ENCODE results near the gene FRMD6.

The FRMD6 gene

DNA sequence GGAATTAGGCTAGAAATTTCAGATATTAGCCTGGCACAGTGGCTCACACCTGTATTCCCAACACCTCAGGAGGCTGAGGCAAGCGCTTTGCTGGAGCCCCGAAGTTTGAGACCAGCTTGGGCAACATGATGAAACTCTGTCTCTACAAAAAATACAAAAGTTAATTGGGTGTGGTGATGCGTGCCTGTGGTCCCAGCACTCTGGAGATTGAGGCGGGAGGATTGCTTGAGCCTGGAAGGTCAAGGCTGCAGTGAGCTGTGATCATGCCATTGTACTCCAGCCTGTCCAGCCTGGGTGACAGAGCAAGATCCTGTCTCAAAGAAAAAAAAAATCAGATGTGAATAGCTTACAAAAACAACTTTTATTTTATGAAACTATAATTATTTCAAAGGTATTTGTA lies 15.1 kb downstream of the FRMD6 start:
- peak; percentile 56 for DNase-seq (ENCODE audit: low read depth)

DNA sequence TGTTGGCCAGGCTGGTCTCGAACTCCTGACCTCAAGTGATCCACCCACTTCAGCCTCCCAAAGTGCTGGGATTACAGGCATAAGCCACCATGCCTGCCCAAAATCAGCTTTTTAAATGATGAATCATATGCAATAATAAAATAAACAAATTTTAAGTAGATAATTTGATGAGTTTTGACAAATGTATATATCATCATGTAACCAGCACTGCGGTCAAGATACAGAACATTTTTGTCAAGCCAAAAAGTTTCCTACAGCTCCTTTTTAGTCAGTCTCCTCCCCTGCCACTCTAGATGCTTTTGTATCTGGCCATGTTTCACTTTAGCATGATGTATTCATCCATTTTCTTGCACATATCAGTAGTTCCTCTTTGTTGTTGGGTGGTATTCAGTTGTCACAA lies 17.2 kb downstream of the FRMD6 start:
- peak; percentile 86 for DNase-seq (ENCODE audit: low read depth)

DNA sequence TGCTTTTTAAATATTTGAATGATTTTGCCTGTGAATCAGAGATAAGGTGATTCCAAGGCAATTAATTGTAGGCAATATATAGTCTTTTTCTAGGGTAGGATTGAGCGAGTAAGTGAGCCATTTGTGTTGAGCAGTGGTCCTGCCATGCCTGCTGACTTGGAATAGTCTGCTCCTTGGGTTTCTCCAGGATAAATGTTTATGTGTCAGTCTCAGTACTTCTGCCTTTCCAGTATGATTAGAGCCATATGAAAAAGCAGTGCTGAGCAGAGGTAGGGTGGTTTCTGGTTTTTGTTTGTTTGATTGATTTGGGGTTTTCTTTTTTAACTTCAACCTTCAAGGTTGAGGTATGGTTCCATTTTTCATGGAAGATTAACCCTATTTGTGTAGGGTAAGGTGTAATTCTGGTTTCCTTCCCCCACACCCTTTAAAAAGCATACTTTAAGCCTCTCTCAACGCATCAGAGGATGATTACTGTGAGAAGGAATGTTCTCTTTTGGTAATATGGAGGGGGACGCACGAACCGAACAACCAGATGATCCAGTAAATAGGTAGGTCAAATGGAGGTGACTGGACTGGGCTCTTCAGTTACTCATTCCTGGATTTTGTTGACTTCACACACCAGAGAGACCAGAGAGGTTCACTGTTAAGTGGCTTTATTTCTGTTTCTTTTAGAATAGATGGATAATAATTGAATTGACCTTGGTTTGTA lies 22.7 kb downstream of the FRMD6 start:
- peak; percentile 27 for DNase-seq (ENCODE audit: low read depth)

DNA sequence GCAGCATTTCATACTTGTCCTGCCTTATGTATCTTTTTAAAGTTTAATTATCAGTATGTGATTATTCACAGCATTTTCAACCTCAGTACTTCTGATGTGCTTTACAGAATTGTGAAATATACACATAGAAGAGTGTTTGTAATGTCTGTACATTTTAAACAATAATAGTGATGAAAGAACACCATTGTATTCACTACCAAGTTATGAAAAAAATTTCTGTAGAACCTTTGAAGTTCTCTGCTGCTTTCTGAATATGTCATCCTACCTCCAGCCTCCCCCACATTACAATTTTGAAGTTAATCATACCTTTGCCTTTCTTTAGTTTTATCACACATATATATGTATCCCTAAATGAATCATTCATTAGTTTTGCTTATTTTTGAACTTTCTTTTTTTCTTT lies 24.8 kb downstream of the FRMD6 start:
- no peak for DNase-seq (ENCODE audit: low read depth)

DNA sequence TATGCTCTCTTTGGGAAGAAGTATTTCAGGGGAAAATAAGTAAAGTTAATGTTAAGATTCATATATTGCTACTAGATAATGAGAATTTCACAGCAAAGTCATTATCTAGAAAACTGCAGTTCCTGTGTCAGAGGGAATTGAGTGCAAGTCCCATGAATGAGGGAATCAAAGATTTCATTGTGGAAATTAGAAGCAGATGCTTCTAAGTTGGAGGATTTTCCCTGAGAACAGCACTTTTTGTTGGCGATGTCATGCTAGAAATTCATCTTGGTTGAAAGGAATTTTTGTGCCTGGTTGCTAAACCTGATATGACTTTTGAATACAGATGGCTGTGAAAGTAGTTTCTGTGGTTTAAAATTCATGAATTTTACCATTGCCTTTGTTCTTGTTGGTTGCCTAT lies 25.6 kb downstream of the FRMD6 start:
- DNase-seq (ENCODE audit: low read depth): peak; percentile 82

DNA sequence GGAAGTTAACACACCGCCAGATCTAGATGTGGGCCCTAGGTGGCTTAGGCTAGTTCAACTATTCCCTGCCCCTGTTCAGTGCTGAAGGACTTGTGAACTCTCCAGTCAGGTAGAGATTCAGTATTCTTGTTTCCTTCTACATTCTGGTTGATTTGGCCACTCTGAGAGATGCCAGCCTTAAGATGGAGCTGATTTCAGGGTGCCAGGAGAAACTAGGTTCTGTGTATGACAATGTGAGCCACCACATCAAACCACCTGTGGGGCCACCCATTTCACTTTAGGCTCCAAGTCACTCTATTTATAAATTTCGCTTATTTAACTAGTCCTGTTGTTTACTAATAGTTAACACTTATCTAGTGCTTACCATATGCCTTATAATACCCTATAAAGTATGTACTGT lies 26.0 kb downstream of the FRMD6 start:
- DNase-seq (ENCODE audit: low read depth): no peak

DNA sequence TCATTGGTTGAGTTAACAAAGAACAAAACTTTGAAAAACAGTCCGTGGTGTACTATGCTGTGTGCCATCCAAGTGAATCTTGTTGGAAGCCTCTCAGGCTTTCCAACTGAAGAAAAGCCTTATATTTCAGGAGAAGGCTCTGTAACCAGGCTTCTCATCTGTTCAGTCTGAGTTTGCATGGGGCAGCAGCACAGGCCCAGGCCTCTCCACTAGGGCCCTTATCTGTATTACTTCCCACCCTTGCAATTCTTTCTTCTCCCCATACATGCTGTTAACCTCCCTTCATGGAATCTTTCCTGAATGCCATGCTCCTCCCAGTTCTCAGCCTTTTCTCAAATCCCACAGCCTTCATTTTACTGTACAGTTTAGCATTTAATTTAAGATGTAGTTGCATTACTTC lies 28.3 kb downstream of the FRMD6 start:
- no peak for DNase-seq (ENCODE audit: low read depth)

DNA sequence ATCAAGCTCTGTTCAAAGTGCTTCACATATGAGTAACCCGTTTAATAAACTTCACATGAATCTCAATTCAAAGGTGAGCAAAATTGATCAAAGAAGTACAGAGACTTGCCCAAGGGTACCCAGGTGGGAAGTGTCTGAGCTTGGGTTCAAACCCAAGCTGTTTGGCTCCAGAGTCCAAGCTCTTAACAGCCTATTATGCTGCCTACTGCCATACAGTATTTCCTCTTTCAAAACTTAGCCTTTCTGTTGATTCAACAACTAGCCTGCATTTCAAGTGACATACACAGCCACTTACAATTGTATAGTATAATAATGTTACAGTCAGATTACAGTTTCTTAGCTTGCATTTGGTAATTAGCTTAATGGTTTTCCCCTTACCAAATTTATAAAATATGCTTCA lies 29.7 kb downstream of the FRMD6 start:
- DNase-seq (ENCODE audit: low read depth): no peak

DNA sequence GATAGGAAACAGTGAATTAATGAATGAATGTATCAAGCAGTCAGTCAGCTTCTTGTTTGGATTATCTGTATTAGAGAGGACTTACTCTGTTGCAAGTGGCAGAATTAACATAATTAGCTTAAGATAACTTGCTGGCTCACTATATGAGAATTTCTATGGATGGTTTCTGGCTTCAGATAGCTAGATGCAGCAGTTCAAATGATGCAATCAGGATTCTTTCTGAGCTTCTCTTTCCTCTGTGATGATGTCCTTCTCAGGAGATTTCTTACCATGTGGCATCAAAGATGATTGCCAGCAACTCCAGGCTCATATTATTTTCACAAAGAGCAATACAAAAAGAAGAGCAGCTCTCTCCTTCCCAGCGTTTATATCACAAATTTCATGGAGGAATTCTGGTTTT lies 30.7 kb downstream of the FRMD6 start:
- peak; percentile 79 for DNase-seq (ENCODE audit: low read depth)

DNA sequence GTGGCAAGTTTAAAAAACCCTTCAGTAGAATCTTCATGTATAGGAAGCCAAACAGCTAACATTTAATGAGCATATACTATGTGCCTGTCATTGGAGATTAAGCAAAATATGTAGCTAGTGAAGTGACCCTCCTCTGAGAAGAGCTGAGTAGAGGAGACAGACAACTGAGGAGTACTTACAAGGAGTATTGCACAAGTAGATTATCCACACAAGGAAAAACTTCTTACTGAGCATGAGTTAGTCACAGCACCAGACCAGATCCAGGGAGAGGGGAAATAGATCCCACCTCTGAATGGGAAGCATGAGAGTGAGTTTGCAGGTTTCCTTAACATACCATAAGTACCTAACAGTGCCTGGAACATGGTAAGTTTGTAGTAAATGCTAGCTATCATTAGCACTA lies 33.0 kb downstream of the FRMD6 start:
- no peak for DNase-seq (ENCODE audit: low read depth)

DNA sequence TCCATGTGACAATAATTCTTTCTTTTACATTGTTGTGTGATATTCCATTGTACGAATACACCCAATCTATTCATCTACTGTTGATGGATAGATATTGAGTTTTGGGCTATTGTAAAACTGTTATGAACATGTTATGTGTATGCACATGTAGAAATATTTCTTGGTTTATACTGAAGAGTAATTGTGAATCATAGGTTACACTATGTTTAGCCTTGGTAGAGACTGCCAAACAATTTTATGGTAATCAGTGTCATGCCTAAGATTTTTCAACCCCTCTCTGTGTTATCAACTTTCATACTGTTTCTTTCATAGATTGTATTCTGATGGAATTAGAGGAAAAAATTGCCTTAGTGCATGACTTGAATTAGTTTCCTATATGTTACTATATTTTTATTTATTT lies 39.5 kb downstream of the FRMD6 start:
- peak; percentile 56 for DNase-seq (ENCODE audit: low read depth)

DNA sequence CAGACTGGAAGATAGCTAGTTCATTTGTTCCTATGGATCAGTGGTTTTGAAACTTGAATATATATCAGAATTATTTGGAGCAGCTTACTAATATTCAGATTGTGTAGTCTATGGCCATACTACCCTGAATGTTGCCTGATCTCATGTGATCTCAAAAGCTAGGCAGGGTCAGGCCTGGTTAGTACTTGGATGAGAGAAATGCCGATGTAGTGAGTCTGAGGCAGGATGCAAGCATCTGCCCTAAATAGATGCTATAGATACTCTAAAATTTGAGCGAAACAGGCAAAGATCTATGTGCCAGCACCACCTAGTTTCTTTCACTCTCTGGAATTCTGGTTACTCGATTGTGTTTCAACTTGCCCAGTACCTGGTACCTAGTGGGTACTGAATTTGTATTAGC lies 40.9 kb downstream of the FRMD6 start:
- DNase-seq (ENCODE audit: low read depth): no peak

DNA sequence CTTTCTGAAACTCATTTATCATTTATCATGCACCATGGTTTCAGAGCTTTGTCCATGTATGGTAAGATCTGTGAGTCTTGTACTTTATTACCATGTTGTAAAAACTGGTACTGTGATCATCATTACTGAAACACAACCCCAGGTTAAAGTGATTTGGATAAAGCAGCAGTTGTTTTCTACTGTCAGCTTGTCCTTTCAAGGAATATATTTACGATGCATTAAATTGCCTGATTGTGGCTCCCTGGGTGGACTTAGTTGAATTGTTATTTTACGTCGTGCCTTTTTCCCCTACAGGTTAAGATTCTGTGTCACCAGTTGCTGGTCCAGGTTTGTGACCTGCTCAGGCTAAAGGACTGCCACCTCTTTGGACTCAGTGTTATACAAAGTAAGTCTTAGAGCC lies 46.1 kb downstream of the FRMD6 start:
- no peak for DNase-seq (ENCODE audit: low read depth)

DNA sequence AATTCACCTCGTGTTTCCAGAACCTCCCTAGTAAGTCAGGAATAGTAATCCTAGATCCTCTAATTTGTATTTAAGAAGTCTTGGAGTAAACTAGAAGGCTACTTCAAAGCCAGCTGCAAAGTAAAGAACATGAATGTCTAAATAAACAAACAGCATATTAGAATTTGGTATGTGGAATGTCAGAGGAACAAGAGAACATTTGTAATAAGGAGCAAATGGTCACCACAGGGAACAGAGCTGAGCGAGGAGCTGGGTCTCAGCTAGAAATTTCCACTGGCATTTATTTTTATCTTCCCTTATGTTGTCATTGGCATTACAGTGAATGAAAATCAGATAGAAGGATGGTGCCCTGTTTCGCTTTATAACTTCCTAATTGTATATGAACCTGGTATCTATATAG lies 50.2 kb downstream of the FRMD6 start:
- peak; percentile 80 for DNase-seq (ENCODE audit: low read depth)

DNA sequence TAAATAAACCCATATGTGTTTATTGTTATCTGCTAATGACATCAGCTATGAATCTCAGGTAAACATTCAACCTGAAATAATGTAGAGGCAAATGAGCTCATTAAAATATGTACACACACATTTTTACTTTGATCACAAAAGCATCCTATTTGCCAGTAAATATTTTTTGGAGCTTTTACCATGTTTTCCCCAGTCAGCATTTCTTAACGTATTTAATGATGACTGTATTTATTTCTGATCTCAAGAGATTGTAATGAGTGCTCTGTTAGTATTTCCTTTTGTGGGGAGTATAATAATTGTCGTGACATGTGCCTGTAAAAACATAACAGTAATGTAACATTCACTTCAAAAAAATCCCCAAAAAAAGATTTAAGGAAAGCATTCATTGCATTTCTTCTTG lies 52.1 kb downstream of the FRMD6 start:
- no peak for DNase-seq (ENCODE audit: low read depth)

DNA sequence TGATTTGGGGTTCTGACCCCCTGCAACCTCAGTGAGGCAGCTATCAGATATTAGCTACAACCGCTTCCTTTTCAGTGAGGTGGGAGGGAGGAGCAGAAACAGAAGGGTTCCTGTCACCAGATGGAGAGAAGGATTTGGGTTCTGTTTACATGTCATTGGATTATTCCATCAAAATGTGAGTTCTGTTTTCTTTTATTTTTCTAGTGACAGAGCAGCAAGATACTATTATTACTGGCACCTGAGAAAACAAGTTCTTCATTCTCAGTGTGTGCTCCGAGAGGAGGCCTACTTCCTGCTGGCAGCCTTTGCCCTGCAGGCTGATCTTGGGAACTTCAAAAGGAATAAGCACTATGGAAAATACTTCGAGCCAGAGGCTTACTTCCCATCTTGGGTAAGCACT lies 52.8 kb downstream of the FRMD6 start:
- DNase-seq (ENCODE audit: low read depth): no peak

DNA sequence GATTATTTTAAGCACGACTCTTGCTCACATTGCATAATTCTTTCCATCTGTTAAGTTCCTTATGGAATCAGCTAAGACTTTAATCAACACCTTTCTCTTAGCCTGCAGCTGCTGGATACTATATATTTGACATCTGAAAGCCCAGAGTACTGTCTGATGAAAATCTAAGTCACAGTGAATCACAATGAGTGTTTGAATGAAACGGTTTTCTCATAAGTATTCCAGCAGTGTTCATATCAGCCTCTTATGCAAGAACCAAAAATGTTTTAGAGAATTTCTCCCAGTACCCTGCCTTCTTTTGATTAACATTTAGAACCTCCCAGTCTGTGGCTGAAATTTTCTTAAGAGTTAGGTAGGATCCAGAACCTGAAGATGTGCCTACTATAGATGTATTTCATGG lies 55.6 kb downstream of the FRMD6 start:
- DNase-seq (ENCODE audit: low read depth): no peak

DNA sequence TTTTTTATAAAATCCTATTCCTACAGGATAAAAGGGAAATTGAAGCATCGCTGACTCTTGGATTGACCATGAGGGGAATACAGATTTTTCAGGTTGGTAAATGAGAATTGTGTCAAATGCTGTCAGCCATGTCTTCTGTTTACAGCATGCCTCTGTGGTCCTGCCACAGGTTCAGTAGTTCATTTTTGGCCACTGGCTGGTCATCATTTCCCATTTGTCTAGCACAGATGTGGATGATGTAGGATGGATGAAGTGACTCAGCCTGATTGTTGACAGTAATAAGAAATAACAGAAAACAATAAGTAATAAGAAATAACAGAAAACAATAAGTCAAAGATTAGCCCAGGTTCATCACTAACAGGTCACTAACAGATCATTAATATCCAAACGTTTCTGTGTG lies 59.8 kb downstream of the FRMD6 start:
- no peak for DNase-seq (ENCODE audit: low read depth)

DNA sequence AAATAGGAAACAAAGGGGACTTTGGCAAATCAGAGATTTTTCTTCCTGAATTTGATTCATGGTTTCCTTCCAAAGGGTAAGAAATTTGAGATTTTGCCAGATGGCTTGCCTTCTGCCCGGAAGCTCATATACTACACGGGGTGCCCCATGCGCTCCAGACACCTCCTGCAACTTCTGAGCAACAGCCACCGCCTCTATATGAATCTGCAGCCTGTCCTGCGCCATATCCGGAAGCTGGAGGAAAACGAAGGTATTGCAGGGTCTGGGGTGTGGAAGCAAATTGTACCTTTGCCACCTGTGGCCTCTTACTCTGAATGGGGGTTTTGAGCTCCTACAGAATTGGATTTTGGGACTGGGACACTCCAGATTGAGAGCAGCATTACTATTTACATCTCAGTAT lies 63.5 kb downstream of the FRMD6 start:
- DNase-seq (ENCODE audit: low read depth): no peak

DNA sequence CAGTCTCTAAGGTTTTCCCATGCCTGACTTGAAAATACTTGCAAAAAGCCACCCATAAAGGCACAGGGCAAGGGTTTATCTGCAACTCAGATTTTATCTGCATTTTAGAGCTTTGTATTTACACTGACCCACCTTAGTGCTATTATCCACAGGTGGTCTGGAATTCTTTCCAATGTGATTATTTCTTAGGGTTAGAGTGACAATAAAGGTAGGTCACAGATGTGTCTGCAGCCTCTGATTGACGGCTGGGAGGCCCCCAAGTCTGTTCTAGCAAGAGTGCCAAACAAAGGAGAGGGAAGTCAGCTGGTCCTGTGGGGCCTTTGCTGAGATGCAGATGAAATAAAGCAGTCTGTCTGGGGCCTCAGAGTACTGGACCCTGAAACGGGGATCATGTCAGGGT lies 64.0 kb downstream of the FRMD6 start:
- no peak for DNase-seq (ENCODE audit: low read depth)

DNA sequence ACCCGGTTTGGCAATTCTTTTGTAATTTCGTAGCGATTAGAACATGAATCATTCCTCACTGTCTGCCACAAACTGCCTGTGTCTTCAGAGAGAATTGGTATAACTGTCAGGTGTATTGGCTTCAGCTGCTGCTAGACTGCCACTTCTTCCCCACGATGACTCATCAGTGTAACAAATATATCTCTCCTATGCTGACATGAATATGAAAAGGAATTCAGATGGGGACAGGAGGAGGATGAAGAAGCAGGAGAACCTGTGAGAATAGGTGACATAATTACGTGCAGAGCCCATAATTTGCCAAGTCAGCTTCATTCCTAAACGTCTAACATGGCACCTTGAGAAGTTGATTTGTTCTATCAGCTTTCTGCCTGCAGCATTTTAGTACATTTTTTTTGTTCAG lies 64.9 kb downstream of the FRMD6 start:
- DNase-seq (ENCODE audit: low read depth): no peak

DNA sequence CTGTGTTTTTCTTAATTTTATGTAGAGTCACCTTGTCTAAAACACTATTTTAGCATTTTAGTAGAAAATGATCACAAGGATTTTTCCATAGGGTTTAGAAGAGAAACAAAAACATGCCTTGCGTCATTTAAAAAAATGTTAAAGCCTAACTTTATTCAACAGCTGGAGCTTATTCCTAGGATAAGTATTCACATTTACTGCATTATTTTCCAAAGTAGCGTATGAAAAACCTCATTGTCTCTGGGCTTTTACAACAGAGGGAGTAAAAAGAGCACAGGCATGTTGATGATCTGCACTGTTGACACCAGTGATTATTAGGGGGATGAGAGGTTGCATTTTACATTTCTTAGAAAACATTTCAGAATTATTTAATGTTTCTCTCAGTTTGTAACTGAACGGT lies 66.1 kb downstream of the FRMD6 start:
- DNase-seq (ENCODE audit: low read depth): no peak

DNA sequence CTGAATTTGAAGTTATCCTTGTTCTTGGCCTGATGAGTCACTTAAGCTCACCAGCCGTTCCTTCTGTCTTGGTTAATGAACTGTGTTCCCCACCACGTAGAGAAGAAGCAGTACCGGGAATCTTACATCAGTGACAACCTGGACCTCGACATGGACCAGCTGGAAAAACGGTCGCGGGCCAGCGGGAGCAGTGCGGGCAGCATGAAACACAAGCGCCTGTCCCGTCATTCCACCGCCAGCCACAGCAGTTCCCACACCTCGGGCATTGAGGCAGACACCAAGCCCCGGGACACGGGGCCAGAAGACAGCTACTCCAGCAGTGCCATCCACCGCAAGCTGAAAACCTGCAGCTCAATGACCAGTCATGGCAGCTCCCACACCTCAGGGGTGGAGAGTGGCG lies 68.2 kb downstream of the FRMD6 start:
- no peak for DNase-seq (ENCODE audit: low read depth)

DNA sequence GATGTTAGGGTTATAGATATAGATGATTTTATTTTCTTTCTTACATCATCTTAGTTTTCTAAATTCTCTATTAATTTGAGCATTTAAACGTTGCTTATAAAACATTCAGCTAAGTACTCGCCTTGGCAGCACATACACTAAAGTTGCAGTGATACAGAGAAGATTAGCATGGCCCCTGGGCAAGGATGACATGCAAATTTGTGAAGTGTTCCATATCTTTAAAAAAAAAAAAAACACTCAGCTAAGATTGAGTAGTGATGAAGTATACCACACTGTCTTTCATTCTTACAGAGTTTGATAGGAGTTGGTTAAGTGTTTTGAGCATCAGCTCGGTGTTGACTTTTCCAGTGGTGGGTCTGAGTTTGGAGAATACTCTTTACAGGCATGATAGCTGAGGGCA lies 72.3 kb downstream of the FRMD6 start:
- DNase-seq (ENCODE audit: low read depth): no peak

DNA sequence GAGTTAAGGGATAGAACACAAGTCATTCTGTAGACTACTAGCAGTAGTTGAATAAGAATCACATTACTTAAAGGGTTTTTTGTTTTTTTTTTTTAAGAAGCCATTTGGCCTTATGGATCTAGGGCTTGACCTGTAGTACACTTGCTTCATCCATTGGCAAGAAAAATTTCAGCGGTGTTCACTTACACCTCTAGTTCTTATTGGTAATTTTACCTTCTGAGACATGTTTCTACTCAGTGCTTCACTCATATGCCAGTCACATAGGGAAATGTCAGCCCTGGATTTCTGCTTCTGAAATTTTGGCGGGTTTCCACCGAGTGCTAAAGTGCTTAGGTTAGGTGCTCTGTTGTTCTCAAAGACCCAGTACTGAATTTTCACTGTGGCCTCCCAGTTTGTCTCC lies 72.9 kb downstream of the FRMD6 start:
- DNase-seq (ENCODE audit: low read depth): no peak
